ENCODE data around the gene RELL2. TPM values are rescaled to one million over a fixed set of nuclear protein-coding genes. Genes with fewer than 3 reads are reported as not detected.

RELL2 gene
- total RNA-seq, 1 experiment from 2014 or later = 9.8 TPM

GRCh38 chr5:141656396-141656795 lies 19.6 kb downstream of the RELL2 start:
- H3K4me1 ChIP-seq (ENCODE audit: insufficient read depth, low read length) = no peaks in the 10 kb centered on the region
- TF ChIP-seq CTCF (conservative IDR thresholded peaks at IDR 0.05) = no peak

More at GRCh38 chr5:141656396-141656795, 19.6 kb downstream of the RELL2 start:
- Histone ChIP-seq H3K79me2 (ENCODE audit: insufficient read depth, low read length) (no peaks in the 10 kb centered on the region), H3K18ac (ENCODE audit: insufficient read length, low read depth, low read length) (no peak overlapping the region), H2BK12ac (ENCODE audit: insufficient read length, low read depth, low read length) (no peak overlapping the region), H4K20me1 (ENCODE audit: control insufficient read depth, insufficient read depth, insufficient read length) (no peaks in the 10 kb centered on the region), H2BK120ac (ENCODE audit: low read depth, low read length, poor library complexity, severe bottlenecking) (no peak overlapping the region), H3K27me3 (ENCODE audit: insufficient read depth, low read length) (no peaks in the 10 kb centered on the region), H3K56ac (ENCODE audit: insufficient read length, low read depth, low read length) (no peak overlapping the region), H3K27ac (ENCODE audit: insufficient read length, low read depth, low read length) (no peak overlapping the region), H3K23me2 (ENCODE audit: insufficient read length, low read depth, low read length, poor library complexity, severe bottlenecking) (peaks cover 3% of the 10 kb centered on the region), H3K9me3 (ENCODE audit: control insufficient read depth, low read depth, low read length) (no peaks in the 10 kb centered on the region), H2BK15ac (ENCODE audit: low read depth, low read length) (no peak overlapping the region), H2BK5ac (ENCODE audit: insufficient read length, low read length) (no peak overlapping the region), H3K23ac (ENCODE audit: insufficient read length, low read depth, low read length) (no peak overlapping the region), H3K9ac (ENCODE audit: extremely low read depth, insufficient read length, low read length) (no peak overlapping the region), H2AFZ (ENCODE audit: low read length) (no peak overlapping the region), H3T11ph (ENCODE audit: low read length) (no peak overlapping the region), H4K8ac (replicated peaks; ENCODE audit: insufficient read length, low read depth, low read length) (no peak overlapping the region), H3K4ac (ENCODE audit: low read depth, low read length) (no peak overlapping the region), H2BK20ac (ENCODE audit: low read depth, low read length, poor library complexity, severe bottlenecking) (no peak overlapping the region), H4K5ac (ENCODE audit: insufficient read length, low read depth, low read length) (no peak overlapping the region), H4K91ac (ENCODE audit: insufficient read length, low read depth, low read length) (no peak overlapping the region), H3K79me1 (ENCODE audit: insufficient read depth, low read depth, low read length, poor library complexity, severe bottlenecking) (no peaks in the 10 kb centered on the region), H2AK5ac (ENCODE audit: insufficient read length, low read length) (no peak overlapping the region), H3K14ac (ENCODE audit: insufficient read depth, low read length) (no peak overlapping the region), H3K4me2 (ENCODE audit: insufficient read depth, insufficient read length, low read length) (no peak overlapping the region)
- no CpG with 5 or more reads among the region's 9 CpGs for WGBS (ENCODE audit: extremely low coverage, insufficient read length, low lambda C conversion rate)
- no peak overlapping the region for H3K27ac Mint-ChIP-seq
- peaks cover 9% of the 10 kb centered on the region in 2 experiments for H3K4me1 Mint-ChIP-seq
- H3K4me3 Mint-ChIP-seq = no peak overlapping the region
- no peak for DNase-seq
- H3K36me3 Mint-ChIP-seq (ENCODE audit: insufficient read depth in 1 of 3, low read depth in 3 of 3) = peaks cover 35 to 63% (median 40%) of the 10 kb centered on the region in 3 experiments
- H3K9me3 Mint-ChIP-seq = no peaks in the 10 kb centered on the region; a peak in 1 of 5 replicates
- peaks cover 7% of the 10 kb centered on the region; the same call in 1 of the 2 replicates for H3K27me3 Mint-ChIP-seq (ENCODE audit: low read depth)
